Measurements from ENCODE around the gene PDE4C. TPM values are rescaled to one million over a fixed set of nuclear protein-coding genes. Genes with fewer than 3 reads are reported as not detected.

The PDE4C gene
- total RNA-seq, 3 donors from 2014 or later (not counting 1 experiment from before 2014, with no cell fraction given): not detected

DNA sequence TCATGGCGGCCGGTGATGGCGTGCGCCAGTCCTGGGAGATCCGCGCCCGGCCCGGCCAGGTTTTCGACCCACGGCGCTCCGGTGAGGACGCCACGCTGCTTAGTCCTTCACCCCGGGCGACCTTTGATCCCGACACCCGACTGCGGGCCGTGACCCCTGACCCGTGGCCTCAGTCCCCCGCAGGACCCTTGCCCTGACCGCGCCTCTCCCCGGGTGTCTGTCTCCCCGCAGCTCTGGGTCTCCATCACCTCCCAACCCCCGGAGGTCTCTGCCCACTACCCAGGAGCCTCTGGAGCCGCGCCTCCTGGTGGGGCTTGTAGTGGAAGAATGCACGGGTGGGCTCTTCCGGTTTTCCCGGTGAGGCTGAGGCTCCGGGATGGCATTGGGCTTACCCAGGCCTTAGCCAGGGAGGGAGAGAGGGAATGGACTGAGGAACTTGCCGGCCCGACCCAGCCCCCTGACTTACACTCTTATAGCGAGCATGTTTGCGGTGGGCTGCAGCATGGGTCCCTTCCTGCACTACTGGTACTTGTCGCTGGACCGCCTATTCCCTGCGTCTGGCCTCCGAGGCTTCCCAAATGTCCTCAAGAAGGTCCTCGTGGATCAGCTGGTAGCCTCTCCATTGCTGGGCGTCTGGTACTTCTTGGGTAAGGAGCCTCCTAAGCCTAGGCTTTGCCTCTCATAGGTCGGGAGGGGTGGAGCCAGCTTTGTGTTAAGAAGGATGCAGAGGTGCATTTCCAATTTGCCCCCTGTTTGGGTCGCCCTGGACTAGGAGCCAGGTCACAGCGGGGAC is 32.7 kb downstream of the PDE4C start:
- intact Hi-C loops (cut with micrococcal nuclease): loop anchor here (1.0 to 5.0 kb wide), 3 partner anchors 40 to 224 kb away; partner anchors contain the start of genes PIK3R2 and SSBP4
- TF ChIP-seq, protein P1, sequence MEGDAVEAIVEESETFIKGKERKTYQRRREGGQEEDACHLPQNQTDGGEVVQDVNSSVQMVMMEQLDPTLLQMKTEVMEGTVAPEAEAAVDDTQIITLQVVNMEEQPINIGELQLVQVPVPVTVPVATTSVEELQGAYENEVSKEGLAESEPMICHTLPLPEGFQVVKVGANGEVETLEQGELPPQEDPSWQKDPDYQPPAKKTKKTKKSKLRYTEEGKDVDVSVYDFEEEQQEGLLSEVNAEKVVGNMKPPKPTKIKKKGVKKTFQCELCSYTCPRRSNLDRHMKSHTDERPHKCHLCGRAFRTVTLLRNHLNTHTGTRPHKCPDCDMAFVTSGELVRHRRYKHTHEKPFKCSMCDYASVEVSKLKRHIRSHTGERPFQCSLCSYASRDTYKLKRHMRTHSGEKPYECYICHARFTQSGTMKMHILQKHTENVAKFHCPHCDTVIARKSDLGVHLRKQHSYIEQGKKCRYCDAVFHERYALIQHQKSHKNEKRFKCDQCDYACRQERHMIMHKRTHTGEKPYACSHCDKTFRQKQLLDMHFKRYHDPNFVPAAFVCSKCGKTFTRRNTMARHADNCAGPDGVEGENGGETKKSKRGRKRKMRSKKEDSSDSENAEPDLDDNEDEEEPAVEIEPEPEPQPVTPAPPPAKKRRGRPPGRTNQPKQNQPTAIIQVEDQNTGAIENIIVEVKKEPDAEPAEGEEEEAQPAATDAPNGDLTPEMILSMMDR (IDR thresholded peaks at IDR 0.05): no peak
- H3K4me1 Mint-ChIP-seq: peaks cover 26 to 29% of the 10 kb centered on the region in 2 donors
- H3K36me3 ChIP-seq (ENCODE audit: control insufficient read depth, insufficient read depth, low read length): peaks cover 3% of the 10 kb centered on the region
- no peaks in the 10 kb centered on the region for H3K9me3 ChIP-seq (ENCODE audit: control insufficient read depth, insufficient read depth, low read length)
- no peaks in the 10 kb centered on the region for H3K27me3 Mint-ChIP-seq (ENCODE audit: low read depth in 2 of 2)
- H3K27ac ChIP-seq (ENCODE audit: low read length): peak overlapping the region; percentile 65
- WGBS (ENCODE audit: insufficient coverage): 5% methylated on average over 45 of the region's 46 CpGs
- peaks cover 27% of the 10 kb centered on the region for H3K4me1 ChIP-seq (ENCODE audit: control insufficient read depth, insufficient read depth, low read length)
- DNase-seq: no peak
- no peak for ATAC-seq
- H3K27ac Mint-ChIP-seq: peak overlapping the region; percentile 94 to 96
- H3K9me3 Mint-ChIP-seq: no peaks in the 10 kb centered on the region
- H3K4me3 Mint-ChIP-seq: peak overlapping the region; percentile 86
- H3K4me3 ChIP-seq (ENCODE audit: low read length): peak overlapping the region; percentile 73
- H3K27me3 ChIP-seq (ENCODE audit: control insufficient read depth, insufficient read depth, low read length): no peaks in the 10 kb centered on the region
- no peaks in the 10 kb centered on the region for H3K36me3 Mint-ChIP-seq

DNA sequence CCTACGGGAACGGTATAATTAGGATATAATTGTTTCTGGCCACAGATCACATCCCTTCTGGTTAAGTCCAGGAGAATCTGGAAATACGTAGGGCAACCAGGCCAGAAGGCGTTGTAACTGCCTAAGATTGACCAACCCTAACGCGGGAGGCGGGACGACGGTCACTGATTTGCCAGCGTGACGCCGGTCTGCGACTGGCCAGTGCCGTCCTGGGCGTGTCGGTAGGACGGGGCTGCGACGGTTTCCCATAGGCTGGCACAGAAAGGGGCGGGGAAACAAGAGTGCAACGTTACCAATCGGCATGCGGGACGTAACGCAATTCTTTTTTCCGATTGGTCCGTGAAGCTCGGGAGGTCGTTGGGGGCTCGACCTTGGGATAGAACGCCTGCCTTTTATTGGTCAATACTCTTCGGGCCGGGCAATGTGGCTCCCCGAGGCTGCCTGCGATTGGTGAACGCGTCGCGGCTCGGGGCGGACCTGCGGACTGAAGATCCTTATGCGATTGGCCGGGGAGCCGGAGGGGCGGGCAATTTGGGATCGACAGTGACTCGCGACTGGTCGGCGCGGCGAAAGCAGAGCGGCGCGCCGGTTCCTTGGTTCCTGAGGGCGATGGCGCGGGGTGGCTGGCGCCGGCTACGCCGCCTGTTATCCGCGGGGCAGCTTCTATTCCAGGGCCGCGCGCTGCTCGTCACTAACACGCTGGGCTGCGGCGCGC is 33.4 kb downstream of the PDE4C start, which contains the start of gene MPV17L2:
TSS of gene MPV17L2 (plus strand) at position 546 of the 715 bp plus-strand sequence. CDS start at position 610, 64 bp downstream.
- DNase-seq (peak; percentile 97 to 100), ATAC-seq (peak; percentile 85 to 95 (median 86))
- Histone ChIP-seq H3K4me1 (ENCODE audit: control insufficient read depth, insufficient read depth, low read length) (peaks cover 27% of the 10 kb centered on the region), H3K4me3 (ENCODE audit: low read length) (peak within 1 kb of the TSS; percentile 73), H3K27me3 (ENCODE audit: control insufficient read depth, insufficient read depth, low read length) (no peaks in the 10 kb centered on the region), H3K27ac (ENCODE audit: low read length) (peak within 1 kb of the TSS; percentile 83), H3K36me3 (ENCODE audit: control insufficient read depth, insufficient read depth, low read length) (peaks cover 3% of the 10 kb centered on the region), H3K9me3 (ENCODE audit: control insufficient read depth, insufficient read depth, low read length) (no peaks in the 10 kb centered on the region)
- Mint-ChIP-seq H3K4me1 (peaks cover 26 to 29% of the 10 kb centered on the region in 2 donors), H3K9me3 (no peaks in the 10 kb centered on the region), H3K27ac (peak within 1 kb of the TSS; percentile 94 to 96), H3K4me3 (peak within 1 kb of the TSS; percentile 86), H3K27me3 (ENCODE audit: low read depth in 2 of 2) (no peaks in the 10 kb centered on the region), H3K36me3 (no peaks in the 10 kb centered on the region)
- intact Hi-C loops (cut with micrococcal nuclease): loop anchor here (1.0 to 5.0 kb wide), 6 partner anchors 11 to 224 kb away; partner anchors contain the start of genes PIK3R2, RAB3A and SSBP4
- TF ChIP-seq, protein P1 (IDR thresholded peaks at IDR 0.05): no peak
- WGBS (ENCODE audit: insufficient coverage): 0% methylated on average over 74 of the region's 74 CpGs

DNA sequence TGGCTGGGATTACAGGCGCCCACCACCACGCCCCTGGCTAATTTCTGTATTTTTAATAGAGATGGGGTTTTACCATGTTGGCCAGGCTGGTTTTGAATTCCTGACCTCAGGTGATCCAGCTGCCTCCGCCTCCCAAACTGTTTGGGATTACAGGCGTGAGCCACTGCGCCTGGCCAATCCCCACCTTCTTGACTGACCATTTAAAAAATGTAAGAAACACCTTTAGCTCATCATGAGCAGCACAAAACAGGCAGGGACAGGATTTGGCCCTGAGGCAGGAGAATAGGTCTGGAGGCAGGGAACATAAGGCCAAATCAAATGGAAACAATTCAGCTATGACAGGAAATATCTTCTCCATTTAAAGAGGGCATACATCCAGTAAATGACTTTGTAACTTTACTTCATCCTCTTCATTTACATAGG is 34.6 kb downstream of the PDE4C start:
- 79% methylated on average over 5 of the region's 5 CpGs for WGBS (ENCODE audit: insufficient coverage)
- peak overlapping the region; percentile 83 for H3K27ac ChIP-seq (ENCODE audit: low read length)
- Mint-ChIP-seq H3K27ac (peak overlapping the region; percentile 94 to 96), H3K9me3 (no peaks in the 10 kb centered on the region), H3K27me3 (ENCODE audit: low read depth in 2 of 2) (no peaks in the 10 kb centered on the region), H3K4me3 (peak overlapping the region; percentile 86), H3K4me1 (peaks cover 26 to 29% of the 10 kb centered on the region in 2 donors), H3K36me3 (no peaks in the 10 kb centered on the region)
- intact Hi-C loops (cut with micrococcal nuclease): loop anchor here (1.0 to 5.0 kb wide), 5 partner anchors 13 to 226 kb away; partner anchors contain the start of genes RAB3A and SSBP4
- H3K4me1 ChIP-seq (ENCODE audit: control insufficient read depth, insufficient read depth, low read length): peaks cover 27% of the 10 kb centered on the region
- ATAC-seq (no peak), DNase-seq (no peak)
- H3K9me3 ChIP-seq (ENCODE audit: control insufficient read depth, insufficient read depth, low read length): no peaks in the 10 kb centered on the region
- TF ChIP-seq, protein P1 (IDR thresholded peaks at IDR 0.05): no peak
- no peaks in the 10 kb centered on the region for H3K27me3 ChIP-seq (ENCODE audit: control insufficient read depth, insufficient read depth, low read length)
- peak overlapping the region; percentile 59 for H3K4me3 ChIP-seq (ENCODE audit: low read length)
- peaks cover 3% of the 10 kb centered on the region for H3K36me3 ChIP-seq (ENCODE audit: control insufficient read depth, insufficient read depth, low read length)
